ENCODE results near the gene ANKRD34A. TPM values are rescaled to one million over a fixed set of nuclear protein-coding genes. Genes with fewer than 3 reads are reported as not detected.

ANKRD34A gene
- total RNA-seq, 1 donor from 2014 or later: 0.49 TPM

GRCh38 chr1:145967288-145967687 is 2.9 kb upstream of the ANKRD34A start:
- no peak for TF ChIP-seq CTCF (conservative IDR thresholded peaks at IDR 0.05)
- peaks cover 27% of the 10 kb centered on the region for H3K4me1 Mint-ChIP-seq
- H3K27ac Mint-ChIP-seq (ENCODE audit: unreplicated experiment): no peak overlapping the region
- H3K4me3 Mint-ChIP-seq: peak overlapping the region; percentile 56
- peaks cover 20% of the 10 kb centered on the region for H3K27me3 Mint-ChIP-seq (ENCODE audit: low read depth)
- no peak for DNase-seq (ENCODE audit: low read depth, low spot score)
- H3K36me3 Mint-ChIP-seq (ENCODE audit: low read depth): peaks cover 6% of the 10 kb centered on the region
- peaks cover 4% of the 10 kb centered on the region for H3K9me3 Mint-ChIP-seq

GRCh38 chr1:145965119-145965744 is 857 bp upstream of the ANKRD34A start:
- Mint-ChIP-seq H3K27ac (ENCODE audit: unreplicated experiment) (no peak overlapping the region), H3K4me1 (peaks cover 40% of the 10 kb centered on the region), H3K4me3 (peak overlapping the region; percentile 97), H3K36me3 (ENCODE audit: low read depth) (peaks cover 6% of the 10 kb centered on the region), H3K27me3 (ENCODE audit: low read depth) (peaks cover 38% of the 10 kb centered on the region), H3K9me3 (peaks cover 4% of the 10 kb centered on the region)
- no peak for TF ChIP-seq CTCF (conservative IDR thresholded peaks at IDR 0.05)
- DNase-seq (ENCODE audit: low read depth, low spot score): no peak

DNA sequence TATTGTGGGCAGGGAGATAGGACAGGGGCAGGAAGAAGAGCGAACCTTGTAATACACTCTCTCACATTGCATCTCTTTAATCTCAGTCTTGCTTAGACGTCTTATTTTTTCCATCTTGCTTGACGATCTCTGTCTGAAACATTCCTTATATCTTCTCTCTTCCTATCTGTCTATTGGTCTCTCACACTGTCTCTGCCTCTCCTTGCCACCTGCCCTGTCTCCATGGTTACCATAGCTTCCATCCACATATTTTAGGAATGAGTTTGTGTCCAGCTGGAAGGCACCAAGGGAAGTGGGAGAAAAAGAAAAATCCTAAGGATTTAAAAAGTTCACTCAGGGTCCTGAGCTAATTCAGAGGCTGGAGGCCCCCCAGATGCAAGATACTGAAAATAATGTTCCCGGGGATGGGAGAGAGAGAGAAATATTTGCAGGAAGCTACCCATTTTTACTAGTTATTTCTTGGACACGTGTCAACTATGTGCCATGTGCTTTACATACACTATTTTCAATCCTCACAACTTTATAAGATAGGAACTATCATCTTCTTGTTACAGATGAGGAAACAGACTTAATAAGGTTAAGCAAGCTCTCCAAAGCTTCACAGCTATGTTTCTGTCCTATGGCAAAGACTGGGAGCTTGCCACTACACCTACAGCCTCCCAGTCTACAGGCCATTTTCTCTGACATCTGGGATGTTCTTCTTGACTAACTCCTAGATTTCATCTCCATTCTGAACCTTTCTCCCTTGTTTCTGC is 933 bp downstream of the ANKRD34A start:
- Mint-ChIP-seq H3K36me3 (ENCODE audit: low read depth) (peaks cover 6% of the 10 kb centered on the region), H3K4me1 (peaks cover 50% of the 10 kb centered on the region), H3K9me3 (peaks cover 4% of the 10 kb centered on the region), H3K4me3 (peak overlapping the region; percentile 97), H3K27me3 (ENCODE audit: low read depth) (peaks cover 44% of the 10 kb centered on the region), H3K27ac (ENCODE audit: unreplicated experiment) (no peak overlapping the region)
- DNase-seq (ENCODE audit: low read depth, low spot score): no peak
- TF ChIP-seq CTCF (conservative IDR thresholded peaks at IDR 0.05): no peak

DNA sequence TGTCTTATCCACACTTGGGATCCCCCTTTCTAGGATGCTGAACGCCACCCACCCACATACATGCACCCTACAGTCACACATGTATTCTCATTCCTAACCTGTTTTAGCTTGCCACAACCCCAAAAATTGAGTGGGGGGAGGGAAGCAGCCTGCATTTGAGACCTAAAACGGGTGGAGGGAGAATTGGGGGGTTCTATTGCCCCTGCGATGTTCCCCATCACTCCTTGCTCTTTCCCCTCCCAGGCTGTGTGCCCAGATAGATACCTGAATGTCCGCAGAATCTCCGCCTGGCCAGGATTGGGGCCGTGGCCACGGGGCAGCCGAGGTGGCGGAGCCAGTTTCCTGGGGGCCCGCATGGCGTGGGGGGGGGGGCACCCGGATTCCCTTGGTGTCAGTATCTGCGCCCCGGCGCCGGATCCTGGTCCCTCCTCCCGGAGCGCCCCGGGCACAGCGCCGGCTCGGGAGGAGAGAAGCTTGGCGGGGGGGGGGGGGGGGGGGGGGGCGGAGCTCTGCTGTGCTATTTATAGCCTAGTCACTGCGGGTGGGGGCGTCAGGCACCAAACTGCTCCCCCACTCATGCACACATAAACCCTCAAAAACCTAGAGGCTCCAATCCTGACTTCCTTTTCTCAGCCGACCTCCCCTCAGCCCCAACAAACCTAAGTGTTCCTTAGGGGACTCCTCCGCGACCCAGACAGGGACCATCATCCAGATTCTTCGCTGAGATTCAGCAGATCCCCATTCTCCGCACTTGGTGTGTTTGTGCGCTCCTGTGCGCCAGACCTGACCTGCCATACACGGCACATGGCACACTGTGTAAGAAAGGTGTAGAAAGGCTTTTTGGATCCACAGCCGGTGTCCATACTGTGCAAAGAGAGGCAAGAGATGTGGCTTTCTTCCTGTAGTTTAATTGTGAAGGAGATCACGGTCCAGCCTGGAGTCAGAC is 1.9 kb downstream of the ANKRD34A start:
- no peak for TF ChIP-seq CTCF (conservative IDR thresholded peaks at IDR 0.05)
- H3K4me1 Mint-ChIP-seq: peaks cover 57% of the 10 kb centered on the region
- DNase-seq (ENCODE audit: low read depth, low spot score): no peak
- H3K9me3 Mint-ChIP-seq: no peaks in the 10 kb centered on the region
- peaks cover 1% of the 10 kb centered on the region for H3K36me3 Mint-ChIP-seq (ENCODE audit: low read depth)
- no peak overlapping the region for H3K27ac Mint-ChIP-seq (ENCODE audit: unreplicated experiment)
- H3K27me3 Mint-ChIP-seq (ENCODE audit: low read depth): peaks cover 47% of the 10 kb centered on the region
- peak overlapping the region; percentile 97 for H3K4me3 Mint-ChIP-seq

GRCh38 chr1:145961425-145962156 is 2.8 kb downstream of the ANKRD34A start:
- H3K27ac Mint-ChIP-seq (ENCODE audit: unreplicated experiment): no peak overlapping the region
- no peak for DNase-seq (ENCODE audit: low read depth, low spot score)
- H3K4me3 Mint-ChIP-seq: peak overlapping the region; percentile 90
- no peaks in the 10 kb centered on the region for H3K36me3 Mint-ChIP-seq (ENCODE audit: low read depth)
- H3K9me3 Mint-ChIP-seq: no peaks in the 10 kb centered on the region
- peaks cover 65% of the 10 kb centered on the region for H3K4me1 Mint-ChIP-seq
- TF ChIP-seq CTCF (conservative IDR thresholded peaks at IDR 0.05): no peak
- H3K27me3 Mint-ChIP-seq (ENCODE audit: low read depth): peaks cover 47% of the 10 kb centered on the region

Measured in neural crest cell (in vitro differentiated cells).